GM23248 (cell line): ENCODE results near the gene HCRT. TPM values are rescaled to one million over a fixed set of nuclear protein-coding genes. Genes with fewer than 3 reads are reported as not detected.

Source experiments
- DNase-seq: peaks from one replicate; pipeline ENCODE4 v3.0.0-alpha.2; 2015
- H2AFZ ChIP-seq: fragments of 200-600 bp; sonication (generic); 2 replicates; pipeline ENCODE4 v1.6.1; 2016; ENCODE audit warnings: antibody characterized with exemption
- H3F3A ChIP-seq: fragments of 200-600 bp; sonication (generic); 2 replicates; pipeline ENCODE4 v1.6.1; 2016; ENCODE audit warnings: mild to moderate bottlenecking, antibody characterized with exemption, mixed run types; ENCODE audit not compliant: insufficient read depth
- H3K27ac ChIP-seq: fragments of 200-600 bp; sonication (generic); 2 replicates; pipeline ENCODE4 v1.5.1; 2016; ENCODE audit warnings: mild to moderate bottlenecking
- H3K27me3 ChIP-seq: fragments of 200-600 bp; sonication (generic); replicated peaks from 2 replicates; pipeline ENCODE4 v1.6.1; 2016; ENCODE audit warnings: mild to moderate bottlenecking; ENCODE audit not compliant: insufficient read depth
- H3K36me3 ChIP-seq: fragments of 200-600 bp; sonication (generic); 2 replicates; pipeline ENCODE4 v1.6.1; 2016; ENCODE audit warnings: low read depth, mild to moderate bottlenecking
- H3K4me1 ChIP-seq: fragments of 200-600 bp; sonication (generic); 2 replicates; pipeline ENCODE4 v1.6.1; 2016; ENCODE audit warnings: mild to moderate bottlenecking; ENCODE audit not compliant: insufficient read depth
- H3K4me2 ChIP-seq: fragments of 200-600 bp; sonication (generic); one replicate; pipeline ENCODE4 v1.6.1; 2016; ENCODE audit warnings: mild to moderate bottlenecking; ENCODE audit not compliant: unreplicated experiment
- H3K4me3 ChIP-seq: fragments of 200-600 bp; sonication (generic); 2 replicates; pipeline ENCODE4 v1.5.1; 2016; ENCODE audit warnings: mild to moderate bottlenecking
- H3K79me2 ChIP-seq: fragments of 200-600 bp; sonication (generic); 2 replicates; pipeline ENCODE4 v1.6.1; 2016; ENCODE audit warnings: mild to moderate bottlenecking; ENCODE audit not compliant: insufficient read depth
- H3K9ac ChIP-seq: fragments of 200-600 bp; sonication (generic); 2 replicates; pipeline ENCODE4 v1.6.1; 2016; ENCODE audit warnings: mild to moderate bottlenecking
- H3K9me2 ChIP-seq: fragments of 200-600 bp; sonication (generic); 2 replicates; pipeline ENCODE4 v1.6.1; 2016; ENCODE audit warnings: mixed run types, mild to moderate bottlenecking, moderate library complexity; ENCODE audit not compliant: insufficient read depth
- H3K9me3 ChIP-seq: fragments of 200-600 bp; sonication (generic); one replicate; pipeline ENCODE4 v1.6.1; 2017; ENCODE audit warnings: low read depth
- H4K20me1 ChIP-seq: fragments of 200-600 bp; sonication (generic); 2 replicates; pipeline ENCODE4 v1.6.0; 2016; ENCODE audit not compliant: insufficient read depth
- EZH2 ChIP-seq: fragments of 200-600 bp; sonication (generic); IDR thresholded peaks from 2 replicates; pipeline ENCODE4 v1.6.1; 2018; ENCODE audit warnings: antibody characterized with exemption, mild to moderate bottlenecking; ENCODE audit not compliant: insufficient read depth, poor library complexity, severe bottlenecking
- EZH2phosphoT487 ChIP-seq: fragments of 200-600 bp; sonication (generic); IDR thresholded peaks from 2 replicates; pipeline ENCODE4 v1.6.1; 2018; ENCODE audit warnings: antibody characterized with exemption, moderate library complexity, mild to moderate bottlenecking, low read depth; ENCODE audit not compliant: insufficient read depth
- WGBS, 2 experiments: methylation state at CpG; one replicate each; pipeline ENCODE4 v1.1.6; 2015 to 2017; ENCODE audit warnings: low lambda C conversion rate in 2 of 2, low coverage in 1 of 2; ENCODE audit errors: missing lambda C conversion rate in 2 of 2; 5-methylcytosine and 5-hydroxymethylcytosine counted together
- in situ Hi-C: fragments of 300-500 bp; cut with MboI; formaldehyde crosslinking; loops from 2 replicates; pipeline ENCODE4 v1.15.0; 2020
- polyA plus RNA-seq: library from polyadenylated mRNA; unstranded; fragments of >200 nt; fragmentation: Nextera tagmentation; extraction: Ambion mirVana; gene quantifications from 2 replicates; pipeline ENCODE4 v1.2.1, GENCODE V29; 2016
- total RNA-seq: library from RNA; depleted of rRNA; stranded (reverse); fragments of >200 nt; shearing (Covaris generic); gene quantifications from 2 replicates; pipeline ENCODE4 v1.2.3, GENCODE V29; 2014

Gene HCRT
- total and polyA plus RNA-seq, 2 experiments from 2014 or later = not detected

DNA sequence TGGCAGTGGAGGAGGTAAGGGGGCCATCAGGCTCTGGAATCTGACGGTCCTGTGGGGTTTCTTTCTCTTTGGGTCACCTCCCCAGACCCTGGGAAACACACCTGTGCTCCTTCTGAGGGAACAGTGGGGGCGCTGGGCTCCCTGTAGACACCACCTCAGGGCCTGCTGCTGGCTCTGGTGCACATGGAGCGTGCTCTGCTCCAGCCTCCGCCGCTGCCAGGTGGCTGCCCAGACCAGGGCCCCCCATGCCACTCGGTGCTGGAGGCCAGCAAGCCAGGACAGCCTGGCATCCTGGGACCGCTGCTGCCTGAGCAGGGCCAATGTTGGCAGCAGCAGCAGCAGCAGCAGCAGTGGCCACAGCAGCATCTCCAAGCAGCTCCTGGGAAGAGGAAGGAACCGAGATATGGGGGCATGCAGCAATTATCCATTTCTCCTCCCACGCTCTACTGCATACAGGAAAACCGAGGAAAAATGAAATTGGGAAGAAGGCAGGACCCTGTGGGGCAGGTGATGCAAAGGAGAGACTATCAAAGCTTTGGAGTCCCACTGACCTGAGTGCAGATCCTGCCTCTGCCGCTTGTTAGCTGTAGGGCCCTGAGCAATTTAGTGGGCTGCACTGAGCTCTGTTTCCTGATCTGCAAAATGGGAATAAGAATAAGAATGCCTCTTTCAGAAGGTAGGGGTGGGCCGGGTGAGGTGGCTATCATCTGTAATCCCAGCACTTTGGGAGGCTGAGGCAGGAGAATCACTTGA is 8.1 kb upstream of the HCRT start:
- peak overlapping the region; percentile 96 for H2AFZ ChIP-seq
- H3K4me2 ChIP-seq = peak overlapping the region; percentile 88
- no peak for DNase-seq
- no peaks in the 10 kb centered on the region for H3K9me2 ChIP-seq
- peak overlapping the region; percentile 79 for H3K9ac ChIP-seq
- no peaks in the 10 kb centered on the region for H3F3A ChIP-seq
- H3K4me1 ChIP-seq = no peaks in the 10 kb centered on the region
- H3K27ac ChIP-seq = no peak overlapping the region
- H3K36me3 ChIP-seq = no peaks in the 10 kb centered on the region
- no peak for TF ChIP-seq EZH2phosphoT487
- no peak for TF ChIP-seq EZH2
- no peaks in the 10 kb centered on the region for H4K20me1 ChIP-seq
- in situ Hi-C loops = no loop called here
- H3K4me3 ChIP-seq = peak overlapping the region; percentile 91
- WGBS, 2 experiments = 71 to 73% methylated on average over 12 of the region's 12 CpGs
- H3K27me3 ChIP-seq = no peaks in the 10 kb centered on the region
- H3K9me3 ChIP-seq = no peaks in the 10 kb centered on the region
- H3K79me2 ChIP-seq = no peaks in the 10 kb centered on the region

DNA sequence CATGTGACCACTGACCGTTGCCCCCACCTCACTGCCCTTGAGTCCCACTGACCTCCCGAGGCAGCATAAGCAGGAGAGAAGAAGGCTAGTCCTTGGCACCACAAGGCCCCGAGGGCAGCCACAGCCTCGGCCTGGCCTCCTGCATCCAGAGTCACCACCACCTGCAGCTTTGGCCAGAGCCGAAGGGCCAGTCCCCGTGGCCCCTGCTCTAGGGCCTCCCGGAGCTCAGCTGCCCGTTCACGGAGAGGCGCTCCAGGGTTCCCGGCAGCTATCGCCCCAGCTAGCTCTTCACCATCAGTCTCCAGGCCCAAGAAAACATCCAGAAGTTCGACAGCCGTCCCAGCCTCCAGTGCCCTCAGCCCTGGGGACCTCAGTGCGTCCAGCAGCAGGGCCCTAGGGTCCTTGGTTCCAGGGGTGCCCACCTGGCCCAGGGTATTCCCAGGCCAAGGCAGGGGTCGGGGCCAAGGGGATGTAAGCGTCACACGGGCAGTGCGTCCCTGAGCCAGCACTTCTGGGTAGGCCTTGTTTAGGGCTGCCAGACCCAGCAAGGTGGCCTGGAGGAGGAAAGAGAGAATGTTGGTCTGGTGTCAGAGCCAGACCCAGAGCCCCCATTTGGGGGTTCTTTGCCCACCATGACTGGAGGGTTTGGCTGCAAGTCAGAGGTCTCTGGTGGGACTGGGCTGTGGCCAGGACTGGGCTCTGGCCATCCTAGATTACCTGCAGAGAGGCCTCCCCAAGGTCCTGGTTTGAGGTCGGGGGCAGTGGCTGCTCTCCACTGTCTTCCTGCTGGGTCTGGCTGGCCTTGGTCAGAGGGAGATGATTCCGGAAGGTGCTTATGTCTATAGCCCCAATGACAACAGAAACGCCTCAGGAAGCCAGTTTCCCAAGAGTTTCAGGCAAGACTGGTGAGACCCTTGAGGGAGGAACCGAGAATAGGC is 7.2 kb upstream of the HCRT start:
- Histone ChIP-seq H3K27me3 (no peaks in the 10 kb centered on the region), H4K20me1 (no peaks in the 10 kb centered on the region), H3K4me2 (no peak overlapping the region), H3K27ac (no peak overlapping the region), H3K4me3 (no peak overlapping the region), H3F3A (no peaks in the 10 kb centered on the region), H3K4me1 (no peaks in the 10 kb centered on the region), H3K9ac (no peak overlapping the region), H3K79me2 (no peaks in the 10 kb centered on the region), H3K36me3 (no peaks in the 10 kb centered on the region), H2AFZ (no peak overlapping the region), H3K9me2 (no peaks in the 10 kb centered on the region), H3K9me3 (no peaks in the 10 kb centered on the region)
- DNase-seq = no peak
- in situ Hi-C loops = no loop called here
- 83 to 85% methylated on average over 23 of the region's 23 CpGs for WGBS, 2 experiments
- TF ChIP-seq EZH2 (no peak), EZH2phosphoT487 (no peak)

DNA sequence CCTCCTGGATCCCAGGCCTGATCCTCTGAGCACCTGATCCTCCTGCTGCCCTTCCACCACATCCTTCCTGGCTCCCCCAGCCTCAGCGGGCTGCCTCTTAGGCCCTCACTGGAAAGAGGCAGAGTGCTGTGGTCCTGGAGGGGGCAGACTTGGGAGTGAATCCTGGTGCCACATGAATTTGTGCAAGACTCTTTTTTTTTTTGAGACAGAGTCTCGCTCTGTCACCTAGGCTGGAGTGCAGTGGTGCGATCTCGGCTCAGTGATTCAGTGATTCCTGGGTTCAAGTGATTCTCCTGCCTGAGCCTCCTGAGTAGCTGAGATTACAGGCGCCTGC is 6.0 kb upstream of the HCRT start:
- Histone ChIP-seq H4K20me1 (no peaks in the 10 kb centered on the region), H3K27me3 (no peaks in the 10 kb centered on the region), H3F3A (no peaks in the 10 kb centered on the region), H3K9me2 (no peaks in the 10 kb centered on the region), H3K9me3 (no peaks in the 10 kb centered on the region), H2AFZ (no peak overlapping the region), H3K79me2 (no peaks in the 10 kb centered on the region), H3K9ac (no peak overlapping the region), H3K4me3 (no peak overlapping the region), H3K36me3 (no peaks in the 10 kb centered on the region), H3K27ac (no peak overlapping the region), H3K4me2 (no peak overlapping the region), H3K4me1 (no peaks in the 10 kb centered on the region)
- DNase-seq = no peak
- in situ Hi-C loops = no loop called here
- TF ChIP-seq EZH2 (no peak), EZH2phosphoT487 (no peak)
- WGBS, 2 experiments = 95 to 97% methylated on average over 5 of the region's 5 CpGs

DNA sequence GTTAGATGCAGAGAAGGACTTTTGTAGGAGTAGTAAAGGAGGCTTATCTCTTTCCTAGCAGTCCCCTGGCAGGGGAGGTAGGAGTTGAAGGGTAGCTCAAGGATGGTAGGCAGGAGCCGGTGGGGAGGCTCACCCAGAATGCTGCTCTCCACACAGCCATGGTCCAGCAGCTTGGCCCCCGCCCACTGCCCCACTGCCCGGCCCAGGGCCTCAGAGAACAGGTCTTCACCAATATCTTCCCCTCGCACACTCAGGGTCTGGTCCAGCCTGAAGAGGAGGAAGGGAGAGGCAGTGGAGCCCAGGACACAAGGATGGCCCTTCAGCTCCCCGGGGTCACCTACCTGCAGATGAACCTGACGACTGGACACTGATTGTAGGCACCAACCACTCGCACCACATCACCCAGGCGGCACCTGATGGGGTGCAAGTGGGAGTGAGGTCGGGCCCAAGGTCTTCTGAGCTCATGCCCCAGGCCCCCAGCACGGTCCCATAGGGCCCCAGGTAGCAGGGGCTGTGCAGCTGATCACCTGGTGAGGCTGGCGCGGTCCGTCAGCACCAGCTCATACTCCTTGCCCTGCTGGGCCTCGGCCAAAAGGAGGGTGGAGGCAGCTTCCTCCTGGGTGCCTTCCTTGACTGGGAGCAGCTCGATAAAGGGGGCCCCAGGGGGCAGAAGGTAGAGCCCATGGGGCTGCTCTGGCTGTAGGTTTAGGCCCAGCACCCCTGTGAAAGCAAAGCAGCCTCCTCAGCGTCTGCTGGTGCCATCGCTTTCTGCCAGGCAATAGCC is 5.4 kb upstream of the HCRT start:
- H3K36me3 ChIP-seq = no peaks in the 10 kb centered on the region
- H3K27ac ChIP-seq = no peak overlapping the region
- no peaks in the 10 kb centered on the region for H3K27me3 ChIP-seq
- no peaks in the 10 kb centered on the region for H3F3A ChIP-seq
- no peaks in the 10 kb centered on the region for H3K4me1 ChIP-seq
- no peak for TF ChIP-seq EZH2
- TF ChIP-seq EZH2phosphoT487 = no peak
- H3K4me3 ChIP-seq = no peak overlapping the region
- in situ Hi-C loops = no loop called here
- H3K4me2 ChIP-seq = no peak overlapping the region
- no peaks in the 10 kb centered on the region for H3K9me3 ChIP-seq
- H3K79me2 ChIP-seq = no peaks in the 10 kb centered on the region
- no peak for DNase-seq
- 87 to 94% methylated on average over 16 to 17 of the region's 17 CpGs for WGBS, 2 experiments
- H2AFZ ChIP-seq = no peak overlapping the region
- H3K9ac ChIP-seq = no peak overlapping the region
- H4K20me1 ChIP-seq = no peaks in the 10 kb centered on the region
- H3K9me2 ChIP-seq = no peaks in the 10 kb centered on the region
